ENCODE results near the gene LEKR1. TPM values are rescaled to one million over a fixed set of nuclear protein-coding genes. Genes with fewer than 3 reads are reported as not detected.

LEKR1 gene
- polyA plus RNA-seq, 1 donor from 2014 or later, result 2.7 TPM

Small RNA genes lying within 50 kb of the gene (small RNA-seq; reads per million reads assigned to genes)
- 0 reads per million in 3 experiments for gene KLF3P2

Other genes with a start within 250 kb of the LEKR1 start
- gene TIPARP, start 151.8 kb upstream of the LEKR1 start, polyA plus RNA-seq, result 5.2 and 5.4 TPM in 2 replicates

All from neural cell (in vitro differentiated cells).